Astrocyte of the spinal cord (primary cell): ENCODE results near the gene MTSS2.

Experiments
- DNase-seq: peaks from one replicate; pipeline ENCODE4 v3.0.0; 2011; ENCODE audit warnings: low read depth, low spot score
- H3K4me3 ChIP-seq: 2 replicates; pipeline ENCODE4 v1.5.1; 2011; ENCODE audit warnings: low read depth, mild to moderate bottlenecking, low read length, moderate library complexity
- in situ Hi-C: cut with HindIII; loops from 2 replicates; pipeline ENCODE4 v1.10.0; 2017; ENCODE audit warnings: low sequenced_read_pairs
- TF ChIP-seq, protein P1 (sequence below): IDR thresholded peaks from 2 replicates; pipeline ENCODE4 v1.5.1; 2012; ENCODE audit warnings: low read depth, mild to moderate bottlenecking, low read length, inconsistent platforms

MTSS2 gene

GRCh38 chr16:70685938-70686375, at the start of gene MTSS2:
TSS of gene MTSS2 (minus strand) at chr16:70686053. CDS start at chr16:70685791, 262 bp downstream.
- TF ChIP-seq, protein P1, sequence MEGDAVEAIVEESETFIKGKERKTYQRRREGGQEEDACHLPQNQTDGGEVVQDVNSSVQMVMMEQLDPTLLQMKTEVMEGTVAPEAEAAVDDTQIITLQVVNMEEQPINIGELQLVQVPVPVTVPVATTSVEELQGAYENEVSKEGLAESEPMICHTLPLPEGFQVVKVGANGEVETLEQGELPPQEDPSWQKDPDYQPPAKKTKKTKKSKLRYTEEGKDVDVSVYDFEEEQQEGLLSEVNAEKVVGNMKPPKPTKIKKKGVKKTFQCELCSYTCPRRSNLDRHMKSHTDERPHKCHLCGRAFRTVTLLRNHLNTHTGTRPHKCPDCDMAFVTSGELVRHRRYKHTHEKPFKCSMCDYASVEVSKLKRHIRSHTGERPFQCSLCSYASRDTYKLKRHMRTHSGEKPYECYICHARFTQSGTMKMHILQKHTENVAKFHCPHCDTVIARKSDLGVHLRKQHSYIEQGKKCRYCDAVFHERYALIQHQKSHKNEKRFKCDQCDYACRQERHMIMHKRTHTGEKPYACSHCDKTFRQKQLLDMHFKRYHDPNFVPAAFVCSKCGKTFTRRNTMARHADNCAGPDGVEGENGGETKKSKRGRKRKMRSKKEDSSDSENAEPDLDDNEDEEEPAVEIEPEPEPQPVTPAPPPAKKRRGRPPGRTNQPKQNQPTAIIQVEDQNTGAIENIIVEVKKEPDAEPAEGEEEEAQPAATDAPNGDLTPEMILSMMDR, result no peak
- in situ Hi-C loops, result no loop called here
- H3K4me3 ChIP-seq, result peak within 1 kb of the TSS; percentile 79
- DNase-seq, result peak; percentile 91

DNA sequence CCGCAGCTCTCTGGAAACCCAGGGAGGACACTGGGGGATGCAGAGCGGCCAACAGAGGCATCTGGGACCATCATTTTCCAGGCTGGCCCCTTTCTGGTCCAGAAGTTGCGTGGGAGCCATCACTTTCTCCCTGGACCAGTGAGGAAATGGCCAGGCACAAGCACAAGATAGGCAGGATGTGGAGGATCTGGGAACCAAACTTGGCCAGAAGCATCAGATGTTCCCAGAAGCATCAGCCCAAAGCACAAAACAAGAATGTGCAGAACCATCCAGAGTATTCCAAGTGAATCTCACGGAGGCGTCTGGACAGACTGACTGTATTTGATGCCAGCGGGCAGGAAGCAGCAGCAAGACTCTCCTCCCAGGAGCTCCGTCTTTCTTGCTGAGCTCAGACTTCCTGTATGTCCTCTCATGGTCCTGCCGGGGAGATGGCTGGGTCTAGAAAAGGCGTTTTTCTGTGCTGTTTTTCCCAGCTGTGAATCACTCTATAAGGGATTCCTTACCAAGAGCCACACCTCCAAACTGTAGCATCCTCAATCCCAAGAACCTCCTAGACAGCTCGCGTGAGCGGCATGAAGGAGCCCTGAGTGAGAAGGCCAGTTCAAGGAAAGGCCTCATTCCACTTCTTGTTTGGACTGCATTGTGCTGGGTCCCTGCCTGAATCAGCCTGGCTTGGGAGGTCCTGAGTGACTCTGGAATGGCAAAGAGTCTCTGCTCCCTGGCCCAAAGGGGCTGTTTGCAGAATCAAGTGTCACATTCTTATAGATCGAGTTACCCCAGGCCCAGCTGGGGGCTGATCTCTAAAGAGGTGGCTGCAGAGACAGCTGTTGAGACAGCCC, 49.5 kb upstream of the MTSS2 start:
- no peak overlapping the region for H3K4me3 ChIP-seq
- TF ChIP-seq, protein P1, result no peak
- peak; percentile 72 for DNase-seq
- in situ Hi-C loops, result no loop called here

DNA sequence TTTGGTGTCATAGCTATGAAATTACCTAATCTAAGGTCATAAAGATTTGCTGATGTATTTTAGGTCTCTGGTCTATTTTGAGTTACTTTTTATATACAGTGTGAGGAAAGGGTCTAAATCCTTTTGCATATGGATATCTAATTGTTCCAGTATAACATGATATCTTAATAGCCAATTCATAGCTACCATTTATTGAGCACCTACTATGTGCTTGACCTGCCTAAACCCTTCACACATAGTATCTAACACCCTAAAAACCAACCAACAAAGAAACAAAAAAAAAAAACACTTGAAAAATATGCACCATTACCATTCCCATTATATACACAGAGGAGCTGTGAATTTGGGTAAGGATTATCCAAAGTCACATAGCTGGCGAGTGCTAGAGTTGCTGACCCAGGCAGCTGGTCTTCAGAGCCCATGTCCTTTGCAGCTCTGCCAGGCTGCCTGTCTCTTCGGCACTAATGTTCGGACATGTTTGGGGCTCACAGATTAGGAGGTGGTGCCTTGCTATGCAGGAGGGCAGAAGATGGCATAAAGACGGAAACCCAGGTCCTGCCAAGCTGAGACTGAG, 48.8 kb upstream of the MTSS2 start:
- TF ChIP-seq, protein P1, result no peak
- in situ Hi-C loops, result no loop called here
- no peak for DNase-seq
- no peak overlapping the region for H3K4me3 ChIP-seq

- in situ Hi-C loops, result no loop called here
- no peak for DNase-seq
- H3K4me3 ChIP-seq, result no peak overlapping the region
- TF ChIP-seq, protein P1, result no peak
Measured at GRCh38 chr16:70730944-70731343, 45.1 kb upstream of the MTSS2 start.

GRCh38 chr16:70730031-70730430, 44.2 kb upstream of the MTSS2 start:
- TF ChIP-seq, protein P1, result no peak
- DNase-seq, result no peak
- no peak overlapping the region for H3K4me3 ChIP-seq
- in situ Hi-C loops, result no loop called here

DNA sequence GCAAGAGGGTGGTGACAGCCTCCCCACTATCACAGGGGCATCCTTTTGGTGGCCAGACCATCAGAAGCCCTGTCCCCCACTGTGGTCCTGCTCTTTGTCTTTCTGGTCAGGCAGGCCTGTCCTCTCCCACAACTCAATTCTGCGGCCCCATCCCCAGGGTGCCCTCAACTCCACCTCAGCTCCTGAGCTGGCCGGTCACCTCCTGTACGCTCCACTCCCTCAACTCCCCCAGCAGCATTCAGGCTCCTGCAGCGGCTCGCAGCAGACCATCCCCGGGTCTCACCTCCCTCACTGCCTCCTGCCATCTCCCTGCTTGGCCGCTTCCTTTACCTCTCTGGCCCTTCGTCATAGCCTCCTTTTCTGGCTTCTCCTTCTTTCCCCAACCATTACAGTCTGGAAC, 43.4 kb upstream of the MTSS2 start:
- H3K4me3 ChIP-seq, result no peak overlapping the region
- TF ChIP-seq, protein P1, result no peak
- in situ Hi-C loops, result no loop called here
- DNase-seq, result no peak
